Skeletal muscle satellite cell (primary cell): Measurements from ENCODE around the gene MTMR2.

Experiments
- H3K27me3 ChIP-seq: 2 replicates; pipeline ENCODE4 v1.7.0; 2013; ENCODE audit warnings: low read length; ENCODE audit not compliant: control insufficient read depth, insufficient read depth
- H3K36me3 ChIP-seq: 2 replicates; pipeline ENCODE4 v1.7.0; 2013; ENCODE audit warnings: mild to moderate bottlenecking, control low read depth, low read length; ENCODE audit not compliant: insufficient read depth
- H3K4me1 ChIP-seq: 2 replicates; pipeline ENCODE4 v1.7.0; 2013; ENCODE audit warnings: low read length; ENCODE audit not compliant: control insufficient read depth, insufficient read depth
- H3K4me2 ChIP-seq: 2 replicates; pipeline ENCODE4 v1.7.0; 2013; ENCODE audit warnings: mild to moderate bottlenecking, low read length
- H3K4me3 ChIP-seq: 2 replicates; pipeline ENCODE4 v1.7.0; 2013; ENCODE audit warnings: low read length
- H3K9ac ChIP-seq: 2 replicates; pipeline ENCODE4 v1.7.0; 2013; ENCODE audit warnings: mild to moderate bottlenecking, low read depth, low read length, moderate library complexity
- H3K9me3 ChIP-seq: replicated peaks from 2 replicates; pipeline ENCODE4 v1.7.0; 2013; ENCODE audit warnings: mild to moderate bottlenecking, control low read depth, low read length

The MTMR2 gene

GRCh38 chr11:95917193-95918036, 6.5 kb downstream of the MTMR2 start:
- Histone ChIP-seq H3K9ac (no peak overlapping the region), H3K27me3 (no peaks in the 10 kb centered on the region), H3K4me1 (peaks cover 34% of the 10 kb centered on the region)

DNA sequence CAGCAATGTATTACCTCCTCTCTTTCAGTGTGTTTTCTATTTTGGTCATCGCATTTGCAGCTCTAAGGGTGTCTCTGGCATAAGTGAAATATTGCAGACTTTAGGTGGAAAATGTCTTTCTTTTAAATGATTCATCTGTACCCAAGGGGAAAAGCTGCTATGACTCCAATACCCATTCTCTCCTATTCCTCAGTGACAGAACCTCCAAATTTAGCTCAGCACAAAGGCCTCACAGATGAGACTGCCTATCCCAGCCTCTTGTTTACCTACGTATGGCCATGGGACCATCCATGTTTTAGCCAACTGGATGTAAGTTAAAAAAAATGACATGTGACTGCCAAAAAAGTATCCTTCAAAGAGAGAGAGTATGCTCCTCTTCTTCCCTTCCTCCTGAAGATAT, 7.9 kb downstream of the MTMR2 start:
- no peaks in the 10 kb centered on the region for H3K9me3 ChIP-seq
- H3K4me1 ChIP-seq, result peaks cover 20% of the 10 kb centered on the region
- H3K36me3 ChIP-seq, result no peaks in the 10 kb centered on the region
- no peak overlapping the region for H3K9ac ChIP-seq
- no peaks in the 10 kb centered on the region for H3K27me3 ChIP-seq
- H3K4me2 ChIP-seq, result no peak overlapping the region
- H3K4me3 ChIP-seq, result no peak overlapping the region

More at GRCh38 chr11:95917193-95918036, 6.5 kb downstream of the MTMR2 start:
- no peak overlapping the region for H3K4me2 ChIP-seq
- no peak overlapping the region for H3K4me3 ChIP-seq
- H3K36me3 ChIP-seq, result no peaks in the 10 kb centered on the region
- H3K9me3 ChIP-seq, result no peaks in the 10 kb centered on the region

DNA sequence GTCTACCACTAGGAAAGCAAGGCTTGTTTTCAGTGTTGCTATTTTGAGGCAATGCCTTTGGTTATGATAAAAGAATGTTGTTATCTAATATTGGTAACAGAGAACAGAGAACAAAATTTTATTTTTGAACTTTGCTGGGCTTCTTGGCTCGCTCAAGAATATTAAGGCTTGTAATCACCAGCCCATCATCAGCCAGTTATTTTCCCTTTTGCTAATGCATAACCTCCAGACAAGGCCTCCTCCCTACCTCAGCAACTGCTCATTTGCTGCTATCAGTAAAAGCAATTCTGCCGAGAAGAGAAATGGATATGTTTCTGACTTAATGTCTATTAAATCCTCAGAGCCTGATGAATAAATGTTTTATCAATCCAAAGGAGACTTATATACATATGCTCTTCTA, 8.9 kb downstream of the MTMR2 start:
- Histone ChIP-seq H3K9me3 (no peaks in the 10 kb centered on the region), H3K4me1 (peaks cover 20% of the 10 kb centered on the region), H3K36me3 (no peaks in the 10 kb centered on the region), H3K4me2 (no peak overlapping the region), H3K9ac (no peak overlapping the region), H3K4me3 (no peak overlapping the region), H3K27me3 (no peaks in the 10 kb centered on the region)

DNA sequence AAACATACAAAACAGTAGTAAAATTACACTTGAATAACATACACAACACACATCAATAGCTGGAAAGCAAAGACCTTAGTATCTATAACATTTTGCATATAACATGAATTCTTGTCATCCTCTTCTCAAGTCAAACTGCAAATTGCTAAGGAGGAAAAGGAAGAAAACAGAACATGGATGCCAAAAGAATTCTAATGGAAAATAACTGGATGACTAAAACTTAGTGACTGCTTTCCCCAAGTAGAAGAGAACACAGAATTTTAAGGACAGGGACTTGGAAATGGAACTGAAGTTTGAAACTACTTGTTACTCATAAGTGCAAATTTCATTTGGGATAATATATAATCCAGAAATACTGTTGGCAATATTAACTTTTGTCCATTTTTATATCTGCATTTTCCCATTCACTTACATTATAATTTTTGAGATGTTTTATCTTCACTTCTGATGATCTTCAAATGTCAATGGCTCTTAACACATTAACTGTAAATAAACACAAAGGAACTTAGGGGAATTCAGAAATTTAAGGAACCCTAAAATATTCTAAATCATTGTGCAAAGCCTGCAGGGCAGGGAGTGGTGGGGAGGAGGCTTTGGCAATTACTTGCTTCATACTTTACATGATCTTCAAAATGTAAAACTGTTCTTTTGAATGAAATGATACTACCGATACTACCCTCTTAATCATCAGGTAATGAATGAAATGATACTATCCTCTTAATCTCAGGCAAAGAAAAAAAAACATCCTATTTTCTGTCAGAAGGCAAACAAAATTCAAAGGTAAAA, 9.9 kb downstream of the MTMR2 start:
- Histone ChIP-seq H3K4me2 (peak overlapping the region; percentile 47), H3K9me3 (no peaks in the 10 kb centered on the region)

DNA sequence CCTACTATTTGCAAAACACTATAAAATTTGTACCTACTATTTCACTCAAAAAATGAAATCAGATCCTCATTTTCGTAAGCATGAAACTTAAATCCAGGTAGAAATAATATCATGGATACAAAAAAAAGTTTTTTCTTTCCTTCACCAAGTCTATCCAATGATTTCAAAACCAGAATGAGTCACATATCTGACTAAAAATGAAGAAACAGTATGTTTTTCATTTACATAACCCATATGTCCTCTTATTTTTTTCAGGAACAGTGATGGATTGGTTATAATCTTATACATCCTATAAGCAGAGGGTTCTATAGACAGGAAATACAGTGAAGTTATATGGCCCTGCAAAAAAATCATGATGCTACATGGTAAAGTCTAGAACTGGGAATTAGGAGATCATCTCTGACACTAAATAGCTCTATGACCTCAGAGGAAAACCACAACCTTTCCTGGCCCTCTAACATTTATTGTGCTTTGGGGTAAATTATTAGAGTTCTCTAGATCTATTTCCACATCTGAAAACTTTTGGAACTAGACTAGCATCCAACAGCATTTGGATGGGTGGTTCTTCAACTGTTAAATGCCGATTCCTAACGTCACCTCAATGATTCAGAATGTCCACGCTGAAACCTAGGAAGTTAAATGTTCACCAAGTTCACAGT, 10.9 kb downstream of the MTMR2 start:
- Histone ChIP-seq H3K4me3 (no peak overlapping the region), H3K4me1 (peaks cover 20% of the 10 kb centered on the region), H3K27me3 (no peaks in the 10 kb centered on the region), H3K36me3 (no peaks in the 10 kb centered on the region), H3K9me3 (no peaks in the 10 kb centered on the region), H3K9ac (no peak overlapping the region), H3K4me2 (peak overlapping the region; percentile 47)

More for the DNA sequence above, 9.9 kb downstream of the MTMR2 start:
- H3K4me3 ChIP-seq, result no peak overlapping the region
- no peaks in the 10 kb centered on the region for H3K27me3 ChIP-seq
- no peaks in the 10 kb centered on the region for H3K36me3 ChIP-seq
- H3K9ac ChIP-seq, result no peak overlapping the region
- peaks cover 20% of the 10 kb centered on the region for H3K4me1 ChIP-seq

DNA sequence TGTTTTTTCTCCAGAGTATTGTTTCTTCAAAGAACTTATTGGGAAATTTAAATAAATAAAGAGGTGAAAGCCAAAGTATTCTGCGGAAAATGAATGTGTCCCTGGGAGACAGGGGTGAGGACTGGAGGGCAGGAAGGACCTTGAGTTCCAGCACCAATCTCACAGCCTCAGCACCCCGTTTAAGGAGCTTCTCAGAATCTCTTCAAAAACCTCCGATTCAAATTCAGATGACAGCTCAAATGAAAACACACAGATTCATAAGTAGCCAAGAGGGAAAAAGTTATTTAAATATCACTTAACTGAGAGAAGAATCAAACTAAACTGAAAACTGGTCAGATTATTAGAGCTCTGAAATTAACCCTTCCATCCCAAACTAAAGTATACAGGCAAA, 12.5 kb downstream of the MTMR2 start:
- H3K4me1 ChIP-seq, result peaks cover 20% of the 10 kb centered on the region
- no peak overlapping the region for H3K4me2 ChIP-seq
- no peaks in the 10 kb centered on the region for H3K27me3 ChIP-seq
- no peaks in the 10 kb centered on the region for H3K9me3 ChIP-seq
- H3K9ac ChIP-seq, result no peak overlapping the region
- H3K4me3 ChIP-seq, result no peak overlapping the region
- H3K36me3 ChIP-seq, result no peaks in the 10 kb centered on the region

- Histone ChIP-seq H3K4me1 (peaks cover 20% of the 10 kb centered on the region), H3K27me3 (no peaks in the 10 kb centered on the region), H3K9ac (no peak overlapping the region), H3K36me3 (no peaks in the 10 kb centered on the region), H3K4me3 (no peak overlapping the region), H3K9me3 (no peaks in the 10 kb centered on the region), H3K4me2 (no peak overlapping the region)
Observed at GRCh38 chr11:95910638-95911368, 13.1 kb downstream of the MTMR2 start.

GRCh38 chr11:95908826-95909225, 15.1 kb downstream of the MTMR2 start:
- no peaks in the 10 kb centered on the region for H3K36me3 ChIP-seq
- no peak overlapping the region for H3K4me3 ChIP-seq
- no peaks in the 10 kb centered on the region for H3K27me3 ChIP-seq
- H3K4me1 ChIP-seq, result peaks cover 13% of the 10 kb centered on the region
- H3K4me2 ChIP-seq, result no peak overlapping the region
- H3K9ac ChIP-seq, result no peak overlapping the region
- H3K9me3 ChIP-seq, result no peaks in the 10 kb centered on the region

GRCh38 chr11:95907476-95907875, 16.4 kb downstream of the MTMR2 start:
- Histone ChIP-seq H3K9me3 (no peaks in the 10 kb centered on the region), H3K4me3 (no peak overlapping the region), H3K4me1 (no peaks in the 10 kb centered on the region), H3K4me2 (no peak overlapping the region), H3K27me3 (no peaks in the 10 kb centered on the region), H3K9ac (no peak overlapping the region), H3K36me3 (no peaks in the 10 kb centered on the region)

DNA sequence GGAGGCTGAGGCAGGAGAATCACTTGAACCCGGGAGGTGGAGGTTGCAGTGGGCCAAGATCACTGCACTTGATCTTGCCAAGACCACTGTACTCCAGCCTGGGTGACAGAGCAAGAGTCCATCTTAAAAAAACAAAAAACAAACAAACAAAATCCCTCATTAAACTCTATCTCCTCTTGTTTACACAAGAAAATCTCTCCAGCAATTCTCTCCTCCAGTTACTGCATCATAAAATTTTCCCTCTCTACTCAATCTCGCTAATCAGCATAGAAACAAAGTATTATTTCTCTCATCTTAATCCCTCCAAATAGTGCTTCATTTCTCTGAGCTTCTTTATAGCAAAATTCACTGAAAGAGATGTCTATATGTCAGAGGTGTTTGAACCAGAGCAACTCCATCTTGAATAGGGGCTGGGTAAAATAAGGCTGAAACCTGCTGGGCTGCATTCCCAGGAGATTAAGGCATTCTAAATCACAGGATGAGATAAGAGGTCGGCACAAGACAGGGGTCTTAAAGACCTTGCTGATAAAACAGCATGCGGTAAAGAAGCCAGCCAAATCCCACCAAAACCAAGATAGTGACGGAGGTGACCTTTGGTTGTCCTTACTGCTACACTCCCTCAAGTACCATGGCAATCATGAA, 19.8 kb downstream of the MTMR2 start:
- Histone ChIP-seq H3K36me3 (no peaks in the 10 kb centered on the region), H3K4me2 (no peak overlapping the region), H3K4me1 (no peaks in the 10 kb centered on the region), H3K9ac (no peak overlapping the region), H3K27me3 (no peaks in the 10 kb centered on the region), H3K4me3 (no peak overlapping the region), H3K9me3 (no peaks in the 10 kb centered on the region)
